Measurements from ENCODE around the gene STUB1.

STUB1 gene

DNA sequence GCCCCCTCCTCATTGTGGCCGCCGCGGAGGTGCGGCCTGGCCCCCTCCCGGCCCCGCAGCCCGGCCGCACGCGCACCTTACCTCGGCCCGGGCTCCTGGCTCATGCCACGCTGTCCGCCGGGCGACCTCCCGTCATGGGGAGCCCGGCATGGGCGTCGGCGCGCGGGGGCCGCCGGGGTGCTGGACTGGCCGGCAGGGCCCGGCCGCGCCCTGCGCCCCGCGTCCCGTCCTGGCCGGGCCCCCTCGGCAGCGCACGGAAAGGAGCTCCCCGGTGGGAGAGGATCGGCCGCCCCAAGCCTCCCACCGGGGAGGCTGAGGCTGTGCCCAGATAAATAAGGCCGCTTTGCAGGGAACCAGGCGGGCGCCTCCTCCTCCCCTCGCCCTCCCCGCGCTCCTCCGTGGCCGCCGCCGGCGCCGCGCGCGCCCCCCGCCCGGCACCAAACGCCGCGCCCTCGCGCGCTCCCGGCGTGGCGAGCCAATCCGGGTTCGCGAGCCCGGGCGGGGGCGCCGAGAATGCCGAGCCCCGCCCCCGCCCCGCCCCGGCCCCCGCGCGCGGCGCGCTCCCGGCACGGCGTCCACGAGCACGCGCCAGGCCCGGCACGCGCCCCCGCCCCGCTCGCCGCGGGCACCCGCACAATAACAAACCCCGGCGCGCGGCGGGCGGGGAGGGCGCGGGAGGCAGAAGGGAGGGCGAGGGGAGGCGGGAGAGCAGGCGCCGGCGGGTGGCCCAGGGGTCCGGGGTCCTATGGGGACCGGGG lies 25.4 kb downstream of the STUB1 start, which contains the start of gene FBXL16:
FBXL16 (minus strand) TSS at position 371 of the 758 bp plus-strand sequence. CDS start 8,396 bp downstream, outside the sequence.
- H3K9ac ChIP-seq (ENCODE audit: low read length): no peak within 1 kb of the TSS
- TF ChIP-seq, protein P1, sequence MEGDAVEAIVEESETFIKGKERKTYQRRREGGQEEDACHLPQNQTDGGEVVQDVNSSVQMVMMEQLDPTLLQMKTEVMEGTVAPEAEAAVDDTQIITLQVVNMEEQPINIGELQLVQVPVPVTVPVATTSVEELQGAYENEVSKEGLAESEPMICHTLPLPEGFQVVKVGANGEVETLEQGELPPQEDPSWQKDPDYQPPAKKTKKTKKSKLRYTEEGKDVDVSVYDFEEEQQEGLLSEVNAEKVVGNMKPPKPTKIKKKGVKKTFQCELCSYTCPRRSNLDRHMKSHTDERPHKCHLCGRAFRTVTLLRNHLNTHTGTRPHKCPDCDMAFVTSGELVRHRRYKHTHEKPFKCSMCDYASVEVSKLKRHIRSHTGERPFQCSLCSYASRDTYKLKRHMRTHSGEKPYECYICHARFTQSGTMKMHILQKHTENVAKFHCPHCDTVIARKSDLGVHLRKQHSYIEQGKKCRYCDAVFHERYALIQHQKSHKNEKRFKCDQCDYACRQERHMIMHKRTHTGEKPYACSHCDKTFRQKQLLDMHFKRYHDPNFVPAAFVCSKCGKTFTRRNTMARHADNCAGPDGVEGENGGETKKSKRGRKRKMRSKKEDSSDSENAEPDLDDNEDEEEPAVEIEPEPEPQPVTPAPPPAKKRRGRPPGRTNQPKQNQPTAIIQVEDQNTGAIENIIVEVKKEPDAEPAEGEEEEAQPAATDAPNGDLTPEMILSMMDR (IDR thresholded peaks at IDR 0.05; ENCODE audit: low read length): no peak
- TF ChIP-seq EZH2 (optimal IDR thresholded peaks at IDR 0.05; ENCODE audit: low read depth, low read length): no peak
- TF ChIP-seq EZH2phosphoT487 (IDR thresholded peaks at IDR 0.05; ENCODE audit: low read length): no peak
- H3K79me2 ChIP-seq (ENCODE audit: low read length): no peaks in the 10 kb centered on the region
- no peaks in the 10 kb centered on the region for H3K4me1 ChIP-seq (ENCODE audit: low read length)
- no peaks in the 10 kb centered on the region for H3F3A ChIP-seq (ENCODE audit: insufficient read depth, low read length)
- H3K27ac ChIP-seq (ENCODE audit: low read length): no peak within 1 kb of the TSS
- peaks cover 81% of the 10 kb centered on the region for H3K27me3 ChIP-seq (replicated peaks; ENCODE audit: insufficient read depth, low read length)
- H3K4me3 ChIP-seq (ENCODE audit: low read length): no peak within 1 kb of the TSS
- no peaks in the 10 kb centered on the region for H3K36me3 ChIP-seq (replicated peaks; ENCODE audit: insufficient read depth, low read length)
- H3K4me2 ChIP-seq (ENCODE audit: low read depth, low read length): no peak within 1 kb of the TSS
- H4K20me1 ChIP-seq (ENCODE audit: insufficient read depth, low read length): no peaks in the 10 kb centered on the region
- no peak for DNase-seq
- H3K9me2 ChIP-seq (replicated peaks; ENCODE audit: insufficient read depth, low read length): no peaks in the 10 kb centered on the region
- H2AFZ ChIP-seq (ENCODE audit: low read length): no peak within 1 kb of the TSS
- no peaks in the 10 kb centered on the region for H3K9me3 ChIP-seq (replicated peaks; ENCODE audit: insufficient read depth, low read length)

DNA sequence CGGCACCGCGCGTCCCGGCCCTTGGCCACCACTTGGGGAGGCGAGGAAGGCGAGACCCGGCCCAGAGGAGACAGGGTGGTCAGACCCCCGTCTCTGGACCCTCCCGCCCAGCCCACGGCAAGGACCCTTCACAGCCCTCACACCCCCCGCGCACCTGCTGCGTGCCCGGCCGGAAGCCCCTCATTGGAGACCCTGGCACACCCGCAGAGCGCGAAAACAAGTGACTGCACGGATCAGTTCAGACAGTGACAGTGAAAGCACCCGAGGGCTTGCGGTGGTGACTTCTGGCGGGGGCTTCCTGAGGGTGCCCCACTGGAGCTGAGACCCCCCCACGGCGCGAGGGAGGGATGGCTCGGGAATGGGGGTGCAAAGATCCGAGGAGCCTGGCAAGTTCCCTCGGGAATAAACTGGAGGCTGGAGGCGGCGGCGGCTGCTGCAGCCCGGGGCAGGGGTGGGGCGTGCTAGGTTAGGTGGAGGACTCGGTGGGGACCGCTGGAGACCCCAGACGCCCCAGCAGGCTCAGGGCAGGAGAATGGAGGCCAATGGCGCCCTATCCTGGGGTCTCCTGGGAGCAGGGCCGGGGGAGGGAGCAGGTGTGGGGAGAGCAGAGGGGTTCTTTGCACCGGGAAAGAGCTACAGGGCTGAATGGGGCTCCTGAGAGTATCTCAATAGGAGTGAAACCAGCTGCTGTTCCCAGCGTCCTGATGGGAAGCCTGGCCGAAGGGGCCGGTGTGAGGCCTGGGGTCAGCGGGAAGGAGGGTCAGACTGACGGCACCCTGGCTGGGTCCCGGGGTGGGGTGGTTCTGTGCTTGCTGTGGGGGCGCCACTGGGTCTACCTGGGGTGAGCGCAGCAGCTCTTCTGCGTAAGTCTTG lies 26.2 kb downstream of the STUB1 start:
- Histone ChIP-seq H3F3A (ENCODE audit: insufficient read depth, low read length) (no peaks in the 10 kb centered on the region), H3K9me3 (replicated peaks; ENCODE audit: insufficient read depth, low read length) (no peaks in the 10 kb centered on the region), H3K9me2 (replicated peaks; ENCODE audit: insufficient read depth, low read length) (no peaks in the 10 kb centered on the region), H3K4me1 (ENCODE audit: low read length) (no peaks in the 10 kb centered on the region), H3K4me2 (ENCODE audit: low read depth, low read length) (no peak overlapping the region), H4K20me1 (ENCODE audit: insufficient read depth, low read length) (no peaks in the 10 kb centered on the region), H2AFZ (ENCODE audit: low read length) (no peak overlapping the region), H3K79me2 (ENCODE audit: low read length) (no peaks in the 10 kb centered on the region), H3K9ac (ENCODE audit: low read length) (no peak overlapping the region), H3K36me3 (replicated peaks; ENCODE audit: insufficient read depth, low read length) (no peaks in the 10 kb centered on the region), H3K4me3 (ENCODE audit: low read length) (no peak overlapping the region), H3K27ac (ENCODE audit: low read length) (no peak overlapping the region), H3K27me3 (replicated peaks; ENCODE audit: insufficient read depth, low read length) (peaks cover 81% of the 10 kb centered on the region)
- DNase-seq: no peak
- TF ChIP-seq EZH2phosphoT487 (IDR thresholded peaks at IDR 0.05; ENCODE audit: low read length) (no peak), EZH2 (optimal IDR thresholded peaks at IDR 0.05; ENCODE audit: low read depth, low read length) (no peak)
- TF ChIP-seq, protein P1 (IDR thresholded peaks at IDR 0.05; ENCODE audit: low read length): no peak

DNA sequence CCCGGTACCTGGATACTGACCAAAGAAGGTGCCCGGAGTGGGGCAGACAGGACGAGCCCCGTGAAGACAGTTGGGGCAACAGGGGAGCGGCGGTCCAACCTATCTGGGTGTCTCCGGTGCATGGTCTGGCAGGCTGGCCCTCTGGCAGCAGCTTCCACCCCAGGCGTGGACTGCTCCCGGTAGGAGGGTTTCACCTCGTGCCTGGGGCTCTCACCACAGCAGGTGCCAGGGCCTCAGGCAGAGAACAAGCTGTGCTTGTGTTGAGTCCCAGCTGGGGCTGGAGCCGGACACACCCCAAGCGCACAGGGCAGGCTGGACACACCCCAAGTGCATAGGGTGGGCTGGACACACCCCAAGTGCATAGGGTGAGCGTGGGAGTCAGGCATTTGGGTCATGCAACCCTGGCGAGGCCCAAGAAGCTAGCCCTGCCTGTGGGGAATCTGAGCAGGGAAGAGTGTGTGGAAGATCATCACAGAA lies 26.9 kb downstream of the STUB1 start:
- H3K9ac ChIP-seq (ENCODE audit: low read length): no peak overlapping the region
- H3K9me3 ChIP-seq (replicated peaks; ENCODE audit: insufficient read depth, low read length): no peaks in the 10 kb centered on the region
- H3K36me3 ChIP-seq (replicated peaks; ENCODE audit: insufficient read depth, low read length): no peaks in the 10 kb centered on the region
- no peak for TF ChIP-seq EZH2phosphoT487 (IDR thresholded peaks at IDR 0.05; ENCODE audit: low read length)
- TF ChIP-seq, protein P1 (IDR thresholded peaks at IDR 0.05; ENCODE audit: low read length): no peak
- no peak for TF ChIP-seq EZH2 (optimal IDR thresholded peaks at IDR 0.05; ENCODE audit: low read depth, low read length)
- no peaks in the 10 kb centered on the region for H3K9me2 ChIP-seq (replicated peaks; ENCODE audit: insufficient read depth, low read length)
- H3K27ac ChIP-seq (ENCODE audit: low read length): no peak overlapping the region
- peaks cover 75% of the 10 kb centered on the region for H3K27me3 ChIP-seq (replicated peaks; ENCODE audit: insufficient read depth, low read length)
- no peak overlapping the region for H3K4me2 ChIP-seq (ENCODE audit: low read depth, low read length)
- no peak for DNase-seq
- H3K79me2 ChIP-seq (ENCODE audit: low read length): no peaks in the 10 kb centered on the region
- H3K4me1 ChIP-seq (ENCODE audit: low read length): no peaks in the 10 kb centered on the region
- H3F3A ChIP-seq (ENCODE audit: insufficient read depth, low read length): no peaks in the 10 kb centered on the region
- H3K4me3 ChIP-seq (ENCODE audit: low read length): no peak overlapping the region
- no peak overlapping the region for H2AFZ ChIP-seq (ENCODE audit: low read length)
- no peaks in the 10 kb centered on the region for H4K20me1 ChIP-seq (ENCODE audit: insufficient read depth, low read length)

All from MM.1S (cell line).